Measurements from ENCODE around the gene LSR.

LSR gene

DNA sequence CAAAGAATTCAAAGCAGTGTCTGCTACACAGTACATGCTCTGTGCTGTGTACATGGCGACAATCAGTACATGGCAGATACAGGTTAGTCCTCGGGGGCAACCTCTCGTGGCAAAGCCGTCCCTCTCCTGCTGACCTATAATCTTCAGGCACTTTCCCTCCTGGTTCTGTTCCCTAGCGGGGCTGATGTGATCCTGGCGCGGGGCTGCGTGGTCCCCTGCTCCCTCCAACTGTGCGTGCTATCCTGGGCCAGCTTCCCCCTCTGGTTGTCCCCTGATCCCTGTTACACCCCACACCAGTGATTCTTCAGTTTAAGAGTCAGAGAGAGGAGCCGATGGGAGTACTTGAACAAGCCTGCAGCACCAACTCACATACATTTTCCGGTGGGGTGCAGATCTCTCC lies 55.2 kb downstream of the LSR start:
- no peak overlapping the region for H3K4me3 ChIP-seq (ENCODE audit: low read depth, low read length)
- TF ChIP-seq, protein P1, sequence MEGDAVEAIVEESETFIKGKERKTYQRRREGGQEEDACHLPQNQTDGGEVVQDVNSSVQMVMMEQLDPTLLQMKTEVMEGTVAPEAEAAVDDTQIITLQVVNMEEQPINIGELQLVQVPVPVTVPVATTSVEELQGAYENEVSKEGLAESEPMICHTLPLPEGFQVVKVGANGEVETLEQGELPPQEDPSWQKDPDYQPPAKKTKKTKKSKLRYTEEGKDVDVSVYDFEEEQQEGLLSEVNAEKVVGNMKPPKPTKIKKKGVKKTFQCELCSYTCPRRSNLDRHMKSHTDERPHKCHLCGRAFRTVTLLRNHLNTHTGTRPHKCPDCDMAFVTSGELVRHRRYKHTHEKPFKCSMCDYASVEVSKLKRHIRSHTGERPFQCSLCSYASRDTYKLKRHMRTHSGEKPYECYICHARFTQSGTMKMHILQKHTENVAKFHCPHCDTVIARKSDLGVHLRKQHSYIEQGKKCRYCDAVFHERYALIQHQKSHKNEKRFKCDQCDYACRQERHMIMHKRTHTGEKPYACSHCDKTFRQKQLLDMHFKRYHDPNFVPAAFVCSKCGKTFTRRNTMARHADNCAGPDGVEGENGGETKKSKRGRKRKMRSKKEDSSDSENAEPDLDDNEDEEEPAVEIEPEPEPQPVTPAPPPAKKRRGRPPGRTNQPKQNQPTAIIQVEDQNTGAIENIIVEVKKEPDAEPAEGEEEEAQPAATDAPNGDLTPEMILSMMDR (IDR thresholded peaks at IDR 0.05; ENCODE audit: low read depth, low read length), result no peak

DNA sequence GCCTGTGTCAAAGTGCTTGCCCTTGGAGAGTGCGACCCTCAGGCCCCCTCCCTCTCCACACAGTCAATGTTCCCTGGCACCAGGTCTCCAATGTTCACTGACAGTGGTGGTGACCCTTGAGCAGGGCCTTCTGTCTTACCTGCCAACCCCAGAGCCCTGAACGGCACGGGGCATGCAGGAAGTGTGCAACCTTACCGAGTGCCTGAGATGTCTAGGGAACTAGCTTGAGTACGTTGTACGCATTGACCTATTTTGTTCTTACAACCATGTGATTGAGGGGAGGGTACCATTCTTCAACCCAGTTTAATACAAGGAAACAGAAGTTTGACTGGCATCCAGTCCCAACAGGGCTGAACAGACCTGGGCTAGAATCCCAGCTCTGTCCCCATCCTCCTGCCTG lies 56.4 kb downstream of the LSR start:
- TF ChIP-seq, protein P1 (IDR thresholded peaks at IDR 0.05; ENCODE audit: low read depth, low read length), result no peak
- H3K4me3 ChIP-seq (ENCODE audit: low read depth, low read length), result no peak overlapping the region

DNA sequence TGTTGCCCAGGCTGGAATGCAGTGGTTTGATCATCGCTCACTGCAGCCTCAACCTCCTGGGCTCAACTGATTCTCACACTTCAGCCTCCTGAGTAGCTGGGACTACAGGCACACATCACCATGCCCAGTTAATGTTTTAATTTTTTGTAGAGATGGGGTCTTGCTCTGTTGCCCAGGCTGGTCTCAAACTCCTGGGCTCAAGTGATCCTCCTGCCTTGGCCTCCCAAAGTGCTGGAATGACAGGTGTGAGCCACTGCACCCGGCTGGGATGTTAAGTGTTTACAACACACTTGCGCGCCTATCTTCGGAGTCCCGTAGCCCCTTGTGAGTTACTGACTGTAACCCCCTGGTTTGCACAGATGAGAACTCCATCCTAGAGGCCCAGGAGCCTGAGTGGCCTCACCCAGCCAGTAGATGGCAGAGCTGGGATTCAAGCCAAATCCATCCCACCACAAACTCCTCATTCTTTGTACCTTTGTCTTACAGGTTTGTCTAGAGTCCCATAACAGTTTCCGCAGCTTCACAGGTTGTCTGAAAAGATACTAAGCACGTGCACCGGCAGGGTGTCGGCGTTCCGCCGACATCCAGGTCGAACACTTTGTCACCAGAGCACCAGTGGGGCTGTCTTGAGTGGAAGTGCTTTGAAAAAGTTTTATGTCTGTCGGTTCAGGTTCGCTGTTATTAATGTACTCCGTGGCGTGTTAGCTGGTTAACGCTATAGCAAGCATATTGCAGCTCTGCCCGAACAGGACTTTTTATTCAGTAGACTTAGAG lies 57.9 kb downstream of the LSR start:
- TF ChIP-seq, protein P1 (IDR thresholded peaks at IDR 0.05; ENCODE audit: low read depth, low read length), result no peak
- H3K4me3 ChIP-seq (ENCODE audit: low read depth, low read length), result no peak overlapping the region

DNA sequence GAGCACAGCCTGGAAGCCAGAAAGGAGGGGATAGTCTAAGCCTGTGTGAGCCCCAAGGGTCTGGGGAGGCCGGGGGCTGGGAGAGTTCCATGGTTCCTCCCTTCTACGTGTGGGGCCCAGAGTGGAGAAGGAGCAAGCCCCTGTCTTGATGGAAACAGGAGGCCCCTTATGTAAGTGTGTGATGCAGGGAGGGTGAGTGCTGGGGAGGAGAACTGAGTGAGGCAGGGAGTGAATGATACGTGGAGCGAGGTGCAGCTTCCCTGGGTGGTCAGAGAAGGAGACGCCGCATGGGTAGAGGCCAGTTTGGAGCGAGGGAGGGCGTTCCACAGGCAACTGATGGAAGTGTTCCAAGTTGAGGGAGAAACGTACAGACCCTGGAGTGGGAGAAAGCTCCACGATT lies 59.1 kb downstream of the LSR start:
- TF ChIP-seq, protein P1 (IDR thresholded peaks at IDR 0.05; ENCODE audit: low read depth, low read length), result no peak
- H3K4me3 ChIP-seq (ENCODE audit: low read depth, low read length), result no peak overlapping the region

DNA sequence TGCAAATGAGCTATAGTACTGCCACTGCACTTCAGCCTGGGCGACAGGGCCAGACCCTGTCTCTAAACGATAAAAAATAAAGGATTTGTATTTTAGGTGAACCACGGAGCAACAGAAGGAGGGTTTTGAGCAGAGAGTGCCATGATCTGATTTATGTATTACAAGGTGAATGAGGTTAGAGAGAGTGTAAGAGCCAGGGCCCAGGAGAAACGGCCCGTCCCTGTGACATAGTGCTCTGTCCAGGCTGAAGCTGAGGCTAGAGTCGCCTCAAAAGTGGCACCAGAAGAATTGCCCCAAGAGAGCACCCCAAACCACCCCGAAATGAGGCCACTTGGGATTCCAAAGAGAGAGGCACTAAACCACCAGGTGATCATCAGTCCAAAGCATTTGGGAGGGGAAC lies 60.1 kb downstream of the LSR start:
- TF ChIP-seq, protein P1 (IDR thresholded peaks at IDR 0.05; ENCODE audit: low read depth, low read length), result no peak
- H3K4me3 ChIP-seq (ENCODE audit: low read depth, low read length), result no peak overlapping the region

DNA sequence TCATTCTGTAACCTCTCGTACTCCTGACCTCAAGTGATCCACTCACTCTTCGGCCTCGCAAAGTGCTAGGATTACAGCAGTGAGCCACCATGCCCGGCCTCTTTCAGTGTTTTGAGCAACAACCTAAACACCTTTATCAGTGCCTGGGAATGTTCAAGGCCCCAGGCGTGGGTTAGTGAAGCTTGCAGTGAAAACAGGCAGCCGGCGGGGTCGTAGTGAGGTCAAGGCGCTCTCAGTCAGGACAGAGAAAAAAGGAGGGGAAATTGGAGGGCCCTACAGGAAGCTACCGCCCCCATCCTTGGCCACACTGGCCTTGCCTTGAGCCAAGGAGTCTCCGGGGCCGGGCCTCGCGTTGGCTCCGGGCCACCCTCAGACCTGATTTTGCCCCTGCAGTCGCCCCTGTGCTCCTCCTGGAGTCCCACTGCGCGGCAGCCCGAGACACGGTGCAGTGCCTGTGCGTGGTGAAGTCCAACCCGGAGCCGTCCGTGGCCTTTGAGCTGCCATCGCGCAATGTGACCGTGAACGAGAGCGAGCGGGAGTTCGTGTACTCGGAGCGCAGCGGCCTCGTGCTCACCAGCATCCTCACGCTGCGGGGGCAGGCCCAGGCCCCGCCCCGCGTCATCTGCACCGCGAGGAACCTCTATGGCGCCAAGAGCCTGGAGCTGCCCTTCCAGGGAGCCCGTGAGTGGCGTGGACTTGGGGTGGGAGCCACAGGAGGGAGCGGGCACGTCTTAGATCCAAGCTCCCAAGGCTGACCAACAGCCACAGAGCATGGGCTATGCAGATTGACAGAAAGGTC lies 60.9 kb downstream of the LSR start:
- TF ChIP-seq, protein P1 (IDR thresholded peaks at IDR 0.05; ENCODE audit: low read depth, low read length), result no peak
- no peak overlapping the region for H3K4me3 ChIP-seq (ENCODE audit: low read depth, low read length)

DNA sequence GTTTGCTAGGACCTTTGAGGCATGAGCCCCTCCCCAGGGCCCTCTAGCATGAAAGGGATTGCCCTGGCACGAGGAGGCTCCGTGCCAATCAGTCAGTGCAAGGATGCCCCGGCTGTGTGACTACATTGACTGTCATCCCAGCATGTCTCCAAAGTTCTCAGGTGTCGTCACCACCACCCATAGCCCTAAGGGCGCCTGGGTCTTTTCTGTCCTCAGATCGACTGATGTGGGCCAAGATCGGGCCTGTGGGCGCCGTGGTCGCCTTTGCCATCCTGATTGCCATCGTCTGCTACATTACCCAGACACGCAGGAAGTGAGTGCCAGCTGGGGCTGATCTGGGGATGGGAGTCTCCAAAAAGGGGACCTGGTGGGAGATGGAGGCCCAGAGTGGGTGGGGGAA lies 61.5 kb downstream of the LSR start:
- H3K4me3 ChIP-seq (ENCODE audit: low read depth, low read length), result no peak overlapping the region

More for the DNA sequence above, 61.5 kb downstream of the LSR start:
- TF ChIP-seq, protein P1 (IDR thresholded peaks at IDR 0.05; ENCODE audit: low read depth, low read length), result no peak

Data from WI38 (cell line).